K562 (cell line): ENCODE results near the gene STX2. TPM values are rescaled to one million over a fixed set of nuclear protein-coding genes. Genes with fewer than 3 reads are reported as not detected.

Experiments
- ARID2 ChIP-seq: fragments of 450-650 bp; IDR thresholded peaks from 2 replicates; pipeline ENCODE4 v1.6.1; 2017; ENCODE audit warnings: antibody characterized with exemption, mild to moderate bottlenecking
- BCOR ChIP-seq: fragments of 450-650 bp; IDR thresholded peaks from 2 replicates; pipeline ENCODE4 v1.6.1; 2016
- CBFA2T3 ChIP-seq: fragments of 450-650 bp; IDR thresholded peaks from 2 replicates; pipeline ENCODE4 v1.6.1; 2017
- CUX1 ChIP-seq: fragments of 200-800 bp; sonication (Bioruptor generic); IDR thresholded peaks from 2 replicates; pipeline ENCODE4 v1.6.1; 2016; ENCODE audit warnings: missing genetic modification characterization, missing compliant biosample characterization
- DNMT1 ChIP-seq: fragments of 450-650 bp; IDR thresholded peaks from 2 replicates; pipeline ENCODE4 v1.6.1; 2016; ENCODE audit warnings: antibody characterized with exemption, mild to moderate bottlenecking
- EGR1 ChIP-seq: fragments of 450-650 bp; conservative IDR thresholded peaks from 2 replicates; pipeline ENCODE4 v1.6.1; 2017; ENCODE audit warnings: mild to moderate bottlenecking
- ETV1 ChIP-seq: fragments of 450-650 bp; conservative IDR thresholded peaks from 2 replicates; pipeline ENCODE4 v1.6.1; 2016; ENCODE audit warnings: missing genetic modification characterization, control low read depth, low read depth, missing compliant biosample characterization
- FOSL1 ChIP-seq: fragments of 200-800 bp; sonication (Bioruptor generic); conservative IDR thresholded peaks from 2 replicates; pipeline ENCODE4 v1.6.1; 2016; ENCODE audit warnings: missing genetic modification characterization, missing compliant biosample characterization
- GTF2F1 ChIP-seq: IDR thresholded peaks from 2 replicates; pipeline ENCODE4 v1.6.1; 2011; ENCODE audit warnings: low read depth, low read length, improper control_type of control experiment
- HMGN3 ChIP-seq: IDR thresholded peaks from 2 replicates; pipeline ENCODE4 v1.6.1; 2011; ENCODE audit warnings: borderline replicate concordance, low read depth, mild to moderate bottlenecking, mixed read lengths, low read length; ENCODE audit not compliant: insufficient read length; ENCODE audit errors: extremely low read depth
- MEIS2 ChIP-seq: fragments of 450-650 bp; IDR thresholded peaks from 2 replicates; pipeline ENCODE4 v1.6.1; 2014; ENCODE audit warnings: mild to moderate bottlenecking; ENCODE audit not compliant: partially characterized antibody
- MYNN ChIP-seq, 2 experiments: sonication (generic); formaldehyde crosslinking in 1 of 2; IDR thresholded peaks; 2 replicates each; pipeline versions ENCODE4 v1.5.0 to v1.6.1; 2016 to 2020; ENCODE audit warnings: antibody characterized with exemption in 1 of 2, missing genetic modification reagents in 1 of 2
- SMARCA4 ChIP-seq: fragments of 450-650 bp; IDR thresholded peaks from 2 replicates; pipeline ENCODE4 v1.6.1; 2016
- SMARCC2 ChIP-seq: fragments of 450-650 bp; IDR thresholded peaks from 2 replicates; pipeline ENCODE4 v1.6.1; 2017; ENCODE audit warnings: antibody characterized with exemption, moderate library complexity, mild to moderate bottlenecking, low read depth
- TAF1 ChIP-seq: IDR thresholded peaks from 2 replicates; pipeline ENCODE4 v1.6.1; 2011; ENCODE audit warnings: mild to moderate bottlenecking, low read length, moderate library complexity; ENCODE audit not compliant: insufficient read depth, control insufficient read depth, severe bottlenecking; ENCODE audit errors: extremely low read depth
- TAL1 ChIP-seq: fragments of 450-650 bp; IDR thresholded peaks from 2 replicates; pipeline ENCODE4 v1.6.1; 2016; ENCODE audit warnings: mild to moderate bottlenecking
- ZC3H8 ChIP-seq: fragments of 450-650 bp; IDR thresholded peaks from 2 replicates; pipeline ENCODE4 v1.6.1; 2017
- ZFP1 ChIP-seq: fragments of 450-650 bp; formaldehyde crosslinking; IDR thresholded peaks from 2 replicates; pipeline ENCODE4 v1.4.0; 2020; ENCODE audit warnings: mild to moderate bottlenecking, mixed read lengths
- ZFP30 ChIP-seq: fragments of 250-450 bp; sonication (Bioruptor Pico); IDR thresholded peaks from 2 replicates; pipeline ENCODE4 v1.8.0; 2022; ENCODE audit warnings: moderate library complexity, mild to moderate bottlenecking, inconsistent platforms, borderline replicate concordance
- ZKSCAN1 ChIP-seq: fragments of 150-350 bp; IDR thresholded peaks from 2 replicates; pipeline ENCODE4 v1.6.1; 2016; ENCODE audit warnings: low read depth, low read length
- ZMIZ1 ChIP-seq, 2 experiments: fragments of 150-350 bp in 1 of 2; IDR thresholded peaks; 2 replicates each; pipeline ENCODE4 v1.6.1; 2012 to 2016; ENCODE audit warnings: low read depth in 2 of 2, low read length in 2 of 2, mild to moderate bottlenecking in 1 of 2, moderate library complexity in 1 of 2
- ZNF551 ChIP-seq: fragments of 250-450 bp; sonication (Bioruptor Pico); IDR thresholded peaks from 2 replicates; pipeline ENCODE4 v1.5.0; 2021; ENCODE audit warnings: mild to moderate bottlenecking, moderate library complexity
- polyA plus RNA-seq, 8 experiments: library from polyadenylated mRNA; depleted of rRNA in 4 of 8; stranded (reverse) in 5 of 8; unstranded in 3 of 8; fragments of >200 nt; fragmentation: Nextera tagmentation in 2 of 8; fragmentation: Illumina TruSeq in 1 of 8; extraction: Ambion mirVana in 2 of 8; extraction: Trizol in 1 of 8; gene quantifications; 2 replicates each; pipeline versions ENCODE4 v1.2.1 to v1.2.3, GENCODE V29; 2011 to 2014; ENCODE audit warnings: inconsistent platforms in 1 of 8, missing spikeins in 1 of 8
- total RNA-seq, 7 experiments: library from RNA; depleted of rRNA in 6 of 7; stranded (reverse); fragments of >200 nt in 6 of 7; fragmentation: Illumina TruSeq in 2 of 7; extraction: Trizol in 2 of 7; gene quantifications; 2 replicates each; pipeline versions ENCODE4 v1.2.1 to v1.2.3, GENCODE V29; 2011 to 2021; ENCODE audit warnings: low replicate concordance in 1 of 7

Gene STX2
- total and polyA plus RNA-seq, 9 of the 15 experiments (the other 6 are each of a cell fraction or from before 2014, with no cell fraction given): 22.2 to 54.6 (median 30.8) TPM

- TF ChIP-seq ZMIZ1 (IDR thresholded peaks at IDR 0.05; ENCODE audit: low read depth in 2 of 2, low read length in 2 of 2): no peak
- TF ChIP-seq MYNN (IDR thresholded peaks at IDR 0.05): peak; percentile 94
- no peak for TF ChIP-seq MYNN (CRISPR knock-in tag; IDR thresholded peaks at IDR 0.05)
- peak; percentile 91 for TF ChIP-seq CBFA2T3
- TF ChIP-seq HMGN3: peak; percentile 35
- TF ChIP-seq ZFP1 (CRISPR knock-in tag): no peak
- no peak for TF ChIP-seq ZFP30
- 0 out of 2 replicates have a peak, but pooled peaks have one; percentile 25 for TF ChIP-seq BCOR
- TF ChIP-seq SMARCC2: peak; percentile 54; the same call in 1 of the 2 replicates
- TF ChIP-seq TAL1: peak; percentile 65
- no peak; the same call in 1 of the 2 replicates for TF ChIP-seq ZKSCAN1
- no peak for TF ChIP-seq GTF2F1
- no peak for TF ChIP-seq TAF1
- no peak for TF ChIP-seq CUX1 (CRISPR knock-in tag)
- no peak for TF ChIP-seq DNMT1
- no peak for TF ChIP-seq ZNF551
- TF ChIP-seq ZC3H8: no peak
- TF ChIP-seq ETV1 (tag): no peak
- TF ChIP-seq SMARCA4: peak; percentile 72
- TF ChIP-seq EGR1: peak; percentile 84
- no peak for TF ChIP-seq ARID2
- TF ChIP-seq FOSL1: peak; percentile 79
- peak; percentile 62 for TF ChIP-seq MEIS2
These were observed 6.4 kb downstream of the STX2 start (continued) for GRCh38 chr12:130832561-130833209.
